Thyroid gland (tissue), 4 donors: ENCODE results near the gene CDC14B.

Experiments used
- POLR2A ChIP-seq, 2 donors: fragments of 450-650 bp; IDR thresholded peaks; one replicate each; pipeline ENCODE4 v1.6.1; 2017; ENCODE audit warnings: antibody characterized with exemption in 2 of 2, mild to moderate bottlenecking in 2 of 2, moderate library complexity in 1 of 2
- TF ChIP-seq, protein P1 (sequence below), 6 experiments: fragments of 200-600 bp in 3 of 6; fragments of 450-650 bp in 3 of 6; sonication (generic) in 3 of 6; IDR thresholded peaks; one replicate each; pipeline ENCODE4 v1.5.1; 2016 to 2019; ENCODE audit warnings: antibody characterized with exemption in 6 of 6, mild to moderate bottlenecking in 2 of 6, inconsistent platforms in 1 of 6, moderate library complexity in 1 of 6

DNA sequence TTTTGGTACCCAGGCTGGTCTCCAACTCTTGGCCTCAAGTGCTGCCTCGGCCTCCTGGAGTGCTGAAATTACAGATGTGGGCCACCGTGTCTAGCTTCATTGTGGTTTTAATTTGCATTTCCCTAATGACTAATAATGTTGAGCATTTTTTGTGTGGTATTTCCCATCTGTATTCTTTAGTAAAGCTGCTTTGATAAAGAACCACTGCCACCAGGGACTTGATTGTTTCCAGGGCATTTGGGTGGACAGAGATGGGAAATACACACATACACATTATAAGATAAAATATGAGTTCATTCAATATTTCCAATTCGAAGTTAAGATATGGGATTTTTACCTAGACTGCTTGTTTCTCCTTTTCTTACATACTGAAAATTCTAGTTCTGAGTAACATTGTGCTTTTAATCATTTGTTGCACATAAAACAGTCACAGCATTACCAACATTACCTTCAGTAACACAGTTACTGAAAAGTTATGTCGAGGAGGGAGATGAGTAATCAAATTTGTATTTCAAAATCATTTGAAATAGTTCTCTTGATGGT, 140.7 kb downstream of the CDC14B start:
- TF ChIP-seq, protein P1, sequence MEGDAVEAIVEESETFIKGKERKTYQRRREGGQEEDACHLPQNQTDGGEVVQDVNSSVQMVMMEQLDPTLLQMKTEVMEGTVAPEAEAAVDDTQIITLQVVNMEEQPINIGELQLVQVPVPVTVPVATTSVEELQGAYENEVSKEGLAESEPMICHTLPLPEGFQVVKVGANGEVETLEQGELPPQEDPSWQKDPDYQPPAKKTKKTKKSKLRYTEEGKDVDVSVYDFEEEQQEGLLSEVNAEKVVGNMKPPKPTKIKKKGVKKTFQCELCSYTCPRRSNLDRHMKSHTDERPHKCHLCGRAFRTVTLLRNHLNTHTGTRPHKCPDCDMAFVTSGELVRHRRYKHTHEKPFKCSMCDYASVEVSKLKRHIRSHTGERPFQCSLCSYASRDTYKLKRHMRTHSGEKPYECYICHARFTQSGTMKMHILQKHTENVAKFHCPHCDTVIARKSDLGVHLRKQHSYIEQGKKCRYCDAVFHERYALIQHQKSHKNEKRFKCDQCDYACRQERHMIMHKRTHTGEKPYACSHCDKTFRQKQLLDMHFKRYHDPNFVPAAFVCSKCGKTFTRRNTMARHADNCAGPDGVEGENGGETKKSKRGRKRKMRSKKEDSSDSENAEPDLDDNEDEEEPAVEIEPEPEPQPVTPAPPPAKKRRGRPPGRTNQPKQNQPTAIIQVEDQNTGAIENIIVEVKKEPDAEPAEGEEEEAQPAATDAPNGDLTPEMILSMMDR (IDR thresholded peaks at IDR 0.05): no peak
- no peak for TF ChIP-seq POLR2A (IDR thresholded peaks at IDR 0.05)
